OCI-LY3 (cell line): ENCODE results near the gene GAL3ST1.
"Not testable (repeated sequence)": the region's sequence is repeated elsewhere in the genome, so short reads cannot be mapped to it uniquely, and the experiment has no call there.

Source experiments
- H2AFZ ChIP-seq: fragments of 200-600, 300-600 bp; shearing (Covaris generic); 2 replicates; pipeline ENCODE4 v1.6.0; 2014; ENCODE audit warnings: antibody characterized with exemption, low read depth, low read length
- H3K27ac ChIP-seq: fragments of 200-600, 300-600 bp; sonication (generic); 2 replicates; pipeline ENCODE4 v1.5.1; 2014; ENCODE audit warnings: mild to moderate bottlenecking, low read length, moderate library complexity, mixed read lengths
- H3K27me3 ChIP-seq: fragments of 200-600, 300-600 bp; sonication (generic); 2 replicates; pipeline ENCODE4 v1.6.1; 2014; ENCODE audit warnings: low read depth, low read length, mixed read lengths
- H3K36me3 ChIP-seq: fragments of 200-600, 300-600 bp; sonication (generic); replicated peaks from 2 replicates; pipeline ENCODE3; 2014; ENCODE audit warnings: low read depth, low read length, mixed read lengths
- H3K4me1 ChIP-seq: fragments of 300-600, 200-600 bp; sonication (generic); 2 replicates; pipeline ENCODE4 v1.6.1; 2014; ENCODE audit warnings: low read length, mixed read lengths
- H3K4me2 ChIP-seq: fragments of 200-600, 300-600 bp; sonication (generic); 2 replicates; pipeline ENCODE4 v1.6.1; 2014; ENCODE audit warnings: low read length, mixed read lengths
- H3K4me3 ChIP-seq: fragments of 300-600, 200-600 bp; sonication (generic); 2 replicates; pipeline ENCODE4 v1.5.1; 2014; ENCODE audit warnings: antibody characterized with exemption, mild to moderate bottlenecking, low read length, moderate library complexity
- H3K79me2 ChIP-seq: fragments of 300-600, 200-600 bp; shearing (Covaris generic); 2 replicates; pipeline ENCODE4 v1.6.1; 2014; ENCODE audit warnings: mild to moderate bottlenecking, low read length, mixed read lengths
- H3K9ac ChIP-seq: fragments of 300-600, 200-600 bp; shearing (Covaris generic); 2 replicates; pipeline ENCODE4 v1.6.0; 2014; ENCODE audit warnings: mild to moderate bottlenecking, low read length, moderate library complexity
- H3K9me3 ChIP-seq: fragments of 200-600, 300-600 bp; shearing (Covaris generic); 2 replicates; pipeline ENCODE4 v1.6.1; 2014; ENCODE audit warnings: low read length, mixed read lengths; ENCODE audit not compliant: insufficient read depth
- H4K20me1 ChIP-seq: fragments of 200-600, 300-600 bp; sonication (generic); 2 replicates; pipeline ENCODE4 v1.6.1; 2016; ENCODE audit warnings: low read length, mixed read lengths; ENCODE audit not compliant: insufficient read depth
- CTCF ChIP-seq: fragments of 200-600, 300-600 bp; sonication (generic); IDR thresholded peaks from 2 replicates; pipeline ENCODE4 v1.5.1; 2014; ENCODE audit warnings: antibody characterized with exemption, low read length, low read depth
- EZH2phosphoT487 ChIP-seq: fragments of 200-600 bp; shearing (Covaris generic); IDR thresholded peaks from 2 replicates; pipeline ENCODE4 v1.6.1; 2018; ENCODE audit warnings: antibody characterized with exemption, mixed run types, low read depth

Gene GAL3ST1

GRCh38 chr22:30561402-30562189 is 12.9 kb downstream of the GAL3ST1 start:
- Histone ChIP-seq H3K4me3 (no peak overlapping the region), H3K79me2 (no peaks in the 10 kb centered on the region), H2AFZ (no peak overlapping the region), H3K4me2 (no peak overlapping the region), H4K20me1 (no peaks in the 10 kb centered on the region), H3K27ac (no peak overlapping the region), H3K27me3 (peaks cover 11% of the 10 kb centered on the region; the same call in 1 of the 2 replicates), H3K36me3 (no peaks in the 10 kb centered on the region), H3K9me3 (no peaks in the 10 kb centered on the region), H3K9ac (no peak overlapping the region), H3K4me1 (no peaks in the 10 kb centered on the region)
- TF ChIP-seq EZH2phosphoT487 (no peak), CTCF (no peak)

GRCh38 chr22:30560643-30561202 is 13.7 kb downstream of the GAL3ST1 start:
- TF ChIP-seq CTCF = peak; percentile 31
- H3K4me1 ChIP-seq, H3K27me3 ChIP-seq, H4K20me1 ChIP-seq, H3K9me3 ChIP-seq, H3K79me2 ChIP-seq, H3K4me3 ChIP-seq, H3K4me2 ChIP-seq, H3K27ac ChIP-seq, H2AFZ ChIP-seq, H3K36me3 ChIP-seq, H3K9ac ChIP-seq: not testable (repeated sequence)

GRCh38 chr22:30559889-30560288 is 14.6 kb downstream of the GAL3ST1 start:
- Histone ChIP-seq H3K4me3 (no peak overlapping the region), H3K4me1 (no peaks in the 10 kb centered on the region), H3K4me2 (no peak overlapping the region), H3K27me3 (0 out of 2 replicates have a peak, but pooled peaks cover 3% of the 10 kb centered on the region), H3K36me3 (no peaks in the 10 kb centered on the region), H3K27ac (no peak overlapping the region), H2AFZ (no peak overlapping the region; the same call in 1 of the 2 replicates), H3K9me3 (no peaks in the 10 kb centered on the region), H4K20me1 (no peaks in the 10 kb centered on the region), H3K79me2 (no peaks in the 10 kb centered on the region), H3K9ac (no peak overlapping the region)
- TF ChIP-seq CTCF (no peak), EZH2phosphoT487 (no peak)

- Histone ChIP-seq H2AFZ (no peak overlapping the region), H3K79me2 (no peaks in the 10 kb centered on the region), H3K4me2 (no peak overlapping the region), H3K27me3 (no peaks in the 10 kb centered on the region), H3K4me1 (no peaks in the 10 kb centered on the region), H4K20me1 (no peaks in the 10 kb centered on the region), H3K9me3 (no peaks in the 10 kb centered on the region), H3K9ac (no peak overlapping the region), H3K36me3 (no peaks in the 10 kb centered on the region), H3K4me3 (no peak overlapping the region), H3K27ac (no peak overlapping the region)
- TF ChIP-seq CTCF (no peak), EZH2phosphoT487 (no peak)
These were observed 17.2 kb downstream of the GAL3ST1 start for GRCh38 chr22:30557243-30557642.
